GM23338 (cell line): ENCODE results near the gene MEMO1. TPM values are rescaled to one million over a fixed set of nuclear protein-coding genes. Genes with fewer than 3 reads are reported as not detected.

Experiments used
- ATAC-seq: fragments of 200-7000 bp; cut with Tn5 transposase; 3 replicates; pipeline ENCODE4 v1.9.1; 2020
- DNase-seq: peaks from one replicate; pipeline ENCODE4 v3.0.0-alpha.2; 2015; ENCODE audit warnings: low spot score
- H2AFZ ChIP-seq: fragments of 200-600 bp; sonication (generic); 2 replicates; pipeline ENCODE4 v1.8.0; 2016; ENCODE audit warnings: antibody characterized with exemption, mild to moderate bottlenecking, moderate library complexity
- H3F3A ChIP-seq: fragments of 200-600 bp; sonication (generic); replicated peaks from 2 replicates; pipeline ENCODE4 v1.8.0; 2017; ENCODE audit warnings: antibody characterized with exemption, mixed run types, low read depth
- H3K27ac ChIP-seq: fragments of 200-600 bp; sonication (generic); 2 replicates; pipeline ENCODE4 v1.6.1; 2016; ENCODE audit warnings: low read depth
- H3K27me3 ChIP-seq: fragments of 200-600 bp; sonication (generic); 2 replicates; pipeline ENCODE4 v1.8.0; 2016; ENCODE audit warnings: mild to moderate bottlenecking, mixed run types, moderate library complexity; ENCODE audit not compliant: insufficient read depth
- H3K36me3 ChIP-seq: fragments of 200-600 bp; sonication (generic); 2 replicates; pipeline ENCODE4 v1.8.0; 2016; ENCODE audit warnings: mild to moderate bottlenecking; ENCODE audit not compliant: insufficient read depth
- H3K4me1 ChIP-seq: fragments of 200-600 bp; sonication (generic); 2 replicates; pipeline ENCODE4 v1.8.0; 2016; ENCODE audit warnings: mild to moderate bottlenecking, moderate library complexity; ENCODE audit not compliant: insufficient read depth
- H3K4me2 ChIP-seq: fragments of 200-600 bp; sonication (generic); 2 replicates; pipeline ENCODE4 v1.7.1; 2017; ENCODE audit warnings: mixed run types
- H3K4me3 ChIP-seq: fragments of 200-600 bp; sonication (generic); 2 replicates; pipeline ENCODE4 v1.6.1; 2016; ENCODE audit warnings: mixed run types
- H3K79me2 ChIP-seq: fragments of 200-600 bp; sonication (generic); replicated peaks from 2 replicates; pipeline ENCODE4 v1.8.0; 2017; ENCODE audit warnings: mild to moderate bottlenecking; ENCODE audit not compliant: insufficient read depth
- H3K9me2 ChIP-seq: fragments of 200-600 bp; sonication (generic); 2 replicates; pipeline ENCODE4 v1.8.0; 2017; ENCODE audit not compliant: insufficient read depth
- H4K20me1 ChIP-seq: fragments of 200-600 bp; sonication (generic); replicated peaks from 2 replicates; pipeline ENCODE4 v1.8.0; 2017; ENCODE audit warnings: mild to moderate bottlenecking; ENCODE audit not compliant: insufficient read depth
- H3K27ac Mint-ChIP-seq: 2 replicates; pipeline ENCODE4 v1.8.0; 2020; ENCODE audit warnings: inconsistent platforms, mild to moderate bottlenecking, moderate library complexity, mixed read lengths
- H3K27me3 Mint-ChIP-seq: 3 replicates; pipeline ENCODE4 v1.8.0; 2022; ENCODE audit warnings: low read depth, mild to moderate bottlenecking, moderate library complexity, mixed read lengths, inconsistent platforms; ENCODE audit not compliant: insufficient read depth, poor library complexity
- H3K36me3 Mint-ChIP-seq: 3 replicates; pipeline ENCODE4 v1.8.0; 2021; ENCODE audit warnings: low read depth, mild to moderate bottlenecking, inconsistent platforms, moderate library complexity, mixed read lengths
- H3K4me1 Mint-ChIP-seq: 3 replicates; pipeline ENCODE4 v1.8.0; 2020; ENCODE audit warnings: mild to moderate bottlenecking, inconsistent platforms, mixed read lengths
- H3K4me3 Mint-ChIP-seq: 3 replicates; pipeline ENCODE4 v1.8.0; 2021; ENCODE audit warnings: moderate library complexity, mild to moderate bottlenecking, inconsistent platforms, mixed read lengths
- H3K9me3 Mint-ChIP-seq: 3 replicates; pipeline ENCODE4 v1.8.0; 2020; ENCODE audit warnings: moderate library complexity, mild to moderate bottlenecking, inconsistent platforms, mixed read lengths
- CREB1 ChIP-seq: fragments of 250-450 bp; sonication (Bioruptor Pico); IDR thresholded peaks from 2 replicates; pipeline ENCODE4 v1.5.0; 2020; ENCODE audit warnings: low read depth, mild to moderate bottlenecking, moderate library complexity
- ETS1 ChIP-seq: IDR thresholded peaks from 2 replicates; pipeline ENCODE4 v1.6.1; 2016; ENCODE audit warnings: antibody characterized with exemption
- EZH2 ChIP-seq: fragments of 200-600 bp; sonication (generic); IDR thresholded peaks from one replicate; pipeline ENCODE4 v1.8.0; 2017; ENCODE audit warnings: antibody characterized with exemption, mild to moderate bottlenecking, low read depth; ENCODE audit not compliant: unreplicated experiment
- EZH2phosphoT487 ChIP-seq: fragments of 200-600 bp; sonication (generic); IDR thresholded peaks from one replicate; pipeline ENCODE4 v1.8.1; 2018; ENCODE audit warnings: antibody characterized with exemption; ENCODE audit not compliant: unreplicated experiment
- JUNB ChIP-seq: IDR thresholded peaks from one replicate; pipeline ENCODE4 v1.6.1; 2016; ENCODE audit warnings: antibody characterized with exemption; ENCODE audit not compliant: unreplicated experiment
- NANOG ChIP-seq: IDR thresholded peaks from 2 replicates; pipeline ENCODE4 v1.6.1; 2016; ENCODE audit warnings: antibody characterized with exemption, borderline replicate concordance
- POLR2AphosphoS5 ChIP-seq: IDR thresholded peaks from 2 replicates; pipeline ENCODE4 v1.6.1; 2016; ENCODE audit warnings: antibody characterized with exemption, low read depth
- STAT1 ChIP-seq: IDR thresholded peaks from one replicate; pipeline ENCODE4 v1.6.1; 2016; ENCODE audit warnings: antibody characterized with exemption; ENCODE audit not compliant: unreplicated experiment
- ZNF114 ChIP-seq: fragments of 250-450 bp; sonication (Bioruptor Pico); IDR thresholded peaks from 2 replicates; pipeline ENCODE4 v1.5.0; 2020; ENCODE audit warnings: mild to moderate bottlenecking, moderate library complexity
- ZNF331 ChIP-seq: fragments of 250-450 bp; sonication (Bioruptor Pico); IDR thresholded peaks from 2 replicates; pipeline ENCODE4 v1.5.0; 2020; ENCODE audit warnings: low read depth, mild to moderate bottlenecking, moderate library complexity
- ZNF462 ChIP-seq: fragments of 250-450 bp; sonication (Bioruptor Pico); IDR thresholded peaks from 2 replicates; pipeline ENCODE4 v1.5.0; 2020; ENCODE audit warnings: mild to moderate bottlenecking, moderate library complexity
- polyA plus RNA-seq: library from polyadenylated mRNA; unstranded; fragments of >200 nt; fragmentation: Nextera tagmentation; extraction: Ambion mirVana; gene quantifications from 2 replicates; pipeline ENCODE4 v1.2.1, GENCODE V29; 2016
- total RNA-seq: library from RNA; depleted of rRNA; stranded (reverse); fragments of >200 nt; shearing (Covaris generic); gene quantifications from 2 replicates; pipeline ENCODE4 v1.2.3, GENCODE V29; 2014
- TF ChIP-seq, protein P1 (sequence below): IDR thresholded peaks from one replicate; pipeline ENCODE4 v1.6.1; 2018; ENCODE audit warnings: antibody characterized with exemption; ENCODE audit not compliant: unreplicated experiment
- TF ChIP-seq, protein P2 (sequence below), 2 experiments: fragments of 200-600 bp in 1 of 2; sonication (generic) in 1 of 2; conservative IDR thresholded peaks; 2 replicates each; pipeline versions ENCODE4 v1.5.1 to v1.6.1; 2016 to 2017; ENCODE audit warnings: antibody characterized with exemption in 2 of 2, low read depth in 2 of 2, mild to moderate bottlenecking in 2 of 2, moderate library complexity in 1 of 2

The MEMO1 gene
- total and polyA plus RNA-seq, 2 experiments from 2014 or later: 39.1 to 67.0 TPM

GRCh38 chr2:31947871-31948270 lies 62.9 kb downstream of the MEMO1 start:
- Histone ChIP-seq H3K79me2 (peaks cover 85% of the 10 kb centered on the region), H3K4me3 (no peak overlapping the region), H3K9me2 (no peaks in the 10 kb centered on the region), H3K27me3 (no peaks in the 10 kb centered on the region), H3K27ac (no peak overlapping the region), H3K36me3 (no peaks in the 10 kb centered on the region), H2AFZ (no peak overlapping the region), H3K4me2 (no peak overlapping the region), H3F3A (no peaks in the 10 kb centered on the region), H4K20me1 (peaks cover 11% of the 10 kb centered on the region; the same call in 1 of the 2 replicates), H3K4me1 (peaks cover 11% of the 10 kb centered on the region)
- peaks cover 25% of the 10 kb centered on the region; the same call in 2 of the 3 replicates for H3K4me1 Mint-ChIP-seq
- TF ChIP-seq STAT1 (no peak), NANOG (no peak), EZH2phosphoT487 (no peak), JUNB (no peak), ZNF114 (CRISPR knock-in tag) (no peak), ZNF462 (CRISPR knock-in tag) (no peak), POLR2AphosphoS5 (no peak), ZNF331 (CRISPR knock-in tag) (no peak), CREB1 (CRISPR knock-in tag) (no peak), EZH2 (no peak), ETS1 (no peak)
- TF ChIP-seq, protein P1, sequence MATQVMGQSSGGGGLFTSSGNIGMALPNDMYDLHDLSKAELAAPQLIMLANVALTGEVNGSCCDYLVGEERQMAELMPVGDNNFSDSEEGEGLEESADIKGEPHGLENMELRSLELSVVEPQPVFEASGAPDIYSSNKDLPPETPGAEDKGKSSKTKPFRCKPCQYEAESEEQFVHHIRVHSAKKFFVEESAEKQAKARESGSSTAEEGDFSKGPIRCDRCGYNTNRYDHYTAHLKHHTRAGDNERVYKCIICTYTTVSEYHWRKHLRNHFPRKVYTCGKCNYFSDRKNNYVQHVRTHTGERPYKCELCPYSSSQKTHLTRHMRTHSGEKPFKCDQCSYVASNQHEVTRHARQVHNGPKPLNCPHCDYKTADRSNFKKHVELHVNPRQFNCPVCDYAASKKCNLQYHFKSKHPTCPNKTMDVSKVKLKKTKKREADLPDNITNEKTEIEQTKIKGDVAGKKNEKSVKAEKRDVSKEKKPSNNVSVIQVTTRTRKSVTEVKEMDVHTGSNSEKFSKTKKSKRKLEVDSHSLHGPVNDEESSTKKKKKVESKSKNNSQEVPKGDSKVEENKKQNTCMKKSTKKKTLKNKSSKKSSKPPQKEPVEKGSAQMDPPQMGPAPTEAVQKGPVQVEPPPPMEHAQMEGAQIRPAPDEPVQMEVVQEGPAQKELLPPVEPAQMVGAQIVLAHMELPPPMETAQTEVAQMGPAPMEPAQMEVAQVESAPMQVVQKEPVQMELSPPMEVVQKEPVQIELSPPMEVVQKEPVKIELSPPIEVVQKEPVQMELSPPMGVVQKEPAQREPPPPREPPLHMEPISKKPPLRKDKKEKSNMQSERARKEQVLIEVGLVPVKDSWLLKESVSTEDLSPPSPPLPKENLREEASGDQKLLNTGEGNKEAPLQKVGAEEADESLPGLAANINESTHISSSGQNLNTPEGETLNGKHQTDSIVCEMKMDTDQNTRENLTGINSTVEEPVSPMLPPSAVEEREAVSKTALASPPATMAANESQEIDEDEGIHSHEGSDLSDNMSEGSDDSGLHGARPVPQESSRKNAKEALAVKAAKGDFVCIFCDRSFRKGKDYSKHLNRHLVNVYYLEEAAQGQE: no peak
- TF ChIP-seq, protein P2, sequence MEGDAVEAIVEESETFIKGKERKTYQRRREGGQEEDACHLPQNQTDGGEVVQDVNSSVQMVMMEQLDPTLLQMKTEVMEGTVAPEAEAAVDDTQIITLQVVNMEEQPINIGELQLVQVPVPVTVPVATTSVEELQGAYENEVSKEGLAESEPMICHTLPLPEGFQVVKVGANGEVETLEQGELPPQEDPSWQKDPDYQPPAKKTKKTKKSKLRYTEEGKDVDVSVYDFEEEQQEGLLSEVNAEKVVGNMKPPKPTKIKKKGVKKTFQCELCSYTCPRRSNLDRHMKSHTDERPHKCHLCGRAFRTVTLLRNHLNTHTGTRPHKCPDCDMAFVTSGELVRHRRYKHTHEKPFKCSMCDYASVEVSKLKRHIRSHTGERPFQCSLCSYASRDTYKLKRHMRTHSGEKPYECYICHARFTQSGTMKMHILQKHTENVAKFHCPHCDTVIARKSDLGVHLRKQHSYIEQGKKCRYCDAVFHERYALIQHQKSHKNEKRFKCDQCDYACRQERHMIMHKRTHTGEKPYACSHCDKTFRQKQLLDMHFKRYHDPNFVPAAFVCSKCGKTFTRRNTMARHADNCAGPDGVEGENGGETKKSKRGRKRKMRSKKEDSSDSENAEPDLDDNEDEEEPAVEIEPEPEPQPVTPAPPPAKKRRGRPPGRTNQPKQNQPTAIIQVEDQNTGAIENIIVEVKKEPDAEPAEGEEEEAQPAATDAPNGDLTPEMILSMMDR (conservative IDR thresholded peaks at IDR 0.05; ENCODE audit: low read depth in 2 of 2): no peak
- H3K27ac Mint-ChIP-seq: peak overlapping the region; percentile 79
- H3K9me3 Mint-ChIP-seq: no peaks in the 10 kb centered on the region
- peaks cover 2% of the 10 kb centered on the region for H3K27me3 Mint-ChIP-seq
- no peak for ATAC-seq
- peaks cover 4% of the 10 kb centered on the region; the same call in 2 of the 3 replicates for H3K36me3 Mint-ChIP-seq
- no peak overlapping the region for H3K4me3 Mint-ChIP-seq
- DNase-seq: no peak
